ENCODE results near the gene STAG1.

DNA sequence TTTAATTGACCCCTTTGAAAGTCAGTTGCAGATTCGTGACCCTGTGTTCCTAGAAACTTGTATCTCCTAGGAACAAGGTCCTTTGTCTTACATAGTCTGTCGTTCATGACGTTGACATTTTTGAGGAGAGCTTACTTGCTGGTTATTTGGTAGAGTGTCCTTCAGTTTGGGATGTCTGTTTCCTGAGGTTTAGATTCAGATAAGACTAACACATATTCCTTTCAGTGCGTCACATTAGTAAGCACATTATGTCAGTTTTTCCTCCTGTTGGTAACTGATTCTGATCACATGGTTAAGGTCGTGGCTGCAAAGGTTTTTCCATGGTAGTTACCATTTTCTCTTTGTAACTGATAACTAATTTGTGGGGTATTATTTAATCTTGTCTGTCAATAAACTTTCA, 421.3 kb downstream of the STAG1 start:
- TF ChIP-seq, protein P1, sequence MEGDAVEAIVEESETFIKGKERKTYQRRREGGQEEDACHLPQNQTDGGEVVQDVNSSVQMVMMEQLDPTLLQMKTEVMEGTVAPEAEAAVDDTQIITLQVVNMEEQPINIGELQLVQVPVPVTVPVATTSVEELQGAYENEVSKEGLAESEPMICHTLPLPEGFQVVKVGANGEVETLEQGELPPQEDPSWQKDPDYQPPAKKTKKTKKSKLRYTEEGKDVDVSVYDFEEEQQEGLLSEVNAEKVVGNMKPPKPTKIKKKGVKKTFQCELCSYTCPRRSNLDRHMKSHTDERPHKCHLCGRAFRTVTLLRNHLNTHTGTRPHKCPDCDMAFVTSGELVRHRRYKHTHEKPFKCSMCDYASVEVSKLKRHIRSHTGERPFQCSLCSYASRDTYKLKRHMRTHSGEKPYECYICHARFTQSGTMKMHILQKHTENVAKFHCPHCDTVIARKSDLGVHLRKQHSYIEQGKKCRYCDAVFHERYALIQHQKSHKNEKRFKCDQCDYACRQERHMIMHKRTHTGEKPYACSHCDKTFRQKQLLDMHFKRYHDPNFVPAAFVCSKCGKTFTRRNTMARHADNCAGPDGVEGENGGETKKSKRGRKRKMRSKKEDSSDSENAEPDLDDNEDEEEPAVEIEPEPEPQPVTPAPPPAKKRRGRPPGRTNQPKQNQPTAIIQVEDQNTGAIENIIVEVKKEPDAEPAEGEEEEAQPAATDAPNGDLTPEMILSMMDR (conservative IDR thresholded peaks at IDR 0.05; ENCODE audit: low read length), result no peak
- TF ChIP-seq EZH2phosphoT487 (IDR thresholded peaks at IDR 0.05; ENCODE audit: borderline replicate concordance), result no peak

Data from Loucy (cell line).